ENCODE results near the gene AGBL5. TPM values are rescaled to one million over a fixed set of nuclear protein-coding genes. Genes with fewer than 3 reads are reported as not detected.
"Not testable (repeated sequence)": the region's sequence is repeated elsewhere in the genome, so short reads cannot be mapped to it uniquely, and the experiment has no call there.

The AGBL5 gene
- total RNA-seq, 2 experiments from 2014 or later: 16.9 to 18.3 TPM

GRCh38 chr2:27105981-27106380, 54.5 kb downstream of the AGBL5 start:
- ChIA-PET CTCF (interaction anchor here (0.8 to 2.4 kb wide), 5 partner anchors 10 to 197 kb away, joined by 3 to 6 read pairs (median 5); no protein-coding TSS in a partner anchor), POLR2A (interaction anchor here (0.8 kb wide), 1 partner anchor 10 kb away, joined by 4 read pairs; no protein-coding TSS in a partner anchor)
- no peaks in the 10 kb centered on the region for H3K9me3 Mint-ChIP-seq
- no peaks in the 10 kb centered on the region for H3K4me1 Mint-ChIP-seq
- H3K27ac Mint-ChIP-seq: no peak overlapping the region
- no peak overlapping the region for H3K4me3 Mint-ChIP-seq
- H3K27me3 Mint-ChIP-seq: no peaks in the 10 kb centered on the region
- no peaks in the 10 kb centered on the region for H3K36me3 Mint-ChIP-seq (ENCODE audit: low read depth)
- DNase-seq: no peak

- POLR2A ChIA-PET: interaction anchor here (1.6 kb wide), 1 partner anchor 16 kb away, joined by 5 read pairs; the partner anchor contains the start of gene ABHD1
These were observed 56.8 kb downstream of the AGBL5 start for GRCh38 chr2:27108221-27108620.

GRCh38 chr2:27109083-27109482, 57.6 kb downstream of the AGBL5 start:
- H3K4me1 Mint-ChIP-seq: no peaks in the 10 kb centered on the region
- CTCF ChIA-PET: interaction anchor here (0.7 to 1.2 kb wide), 2 partner anchors 10 to 460 kb away, joined by 3 to 5 read pairs; no protein-coding TSS in a partner anchor
- H3K27me3 Mint-ChIP-seq: no peaks in the 10 kb centered on the region
- DNase-seq: no peak
- no peak overlapping the region for H3K27ac Mint-ChIP-seq
- H3K36me3 Mint-ChIP-seq (ENCODE audit: low read depth): no peaks in the 10 kb centered on the region
- POLR2A ChIA-PET: interaction anchor here (1.6 kb wide), 1 partner anchor 15 kb away, joined by 5 read pairs; the partner anchor contains the start of gene ABHD1
- no peak overlapping the region for H3K4me3 Mint-ChIP-seq
- no peaks in the 10 kb centered on the region for H3K9me3 Mint-ChIP-seq

More at GRCh38 chr2:27108221-27108620, 56.8 kb downstream of the AGBL5 start:
- DNase-seq: no peak
- no peaks in the 10 kb centered on the region for H3K27me3 Mint-ChIP-seq
- H3K4me1 Mint-ChIP-seq: no peaks in the 10 kb centered on the region
- CTCF ChIA-PET: interaction anchor here (1.0 to 1.2 kb wide), 2 partner anchors 9 to 11 kb away, joined by 3 to 5 read pairs; no protein-coding TSS in a partner anchor
- H3K36me3 Mint-ChIP-seq (ENCODE audit: low read depth): no peaks in the 10 kb centered on the region
- no peaks in the 10 kb centered on the region for H3K9me3 Mint-ChIP-seq
- H3K27ac Mint-ChIP-seq: no peak overlapping the region
- no peak overlapping the region for H3K4me3 Mint-ChIP-seq

- DNase-seq; H3K27me3 Mint-ChIP-seq; H3K4me3 Mint-ChIP-seq; H3K27ac Mint-ChIP-seq; H3K4me1 Mint-ChIP-seq; H3K9me3 Mint-ChIP-seq; CTCF ChIA-PET; POLR2A ChIA-PET; H3K36me3 Mint-ChIP-seq (ENCODE audit: low read depth): not testable (repeated sequence)
These were observed 59.3 kb downstream of the AGBL5 start for GRCh38 chr2:27110603-27111352.

GRCh38 chr2:27111392-27112078, 60.1 kb downstream of the AGBL5 start:
- H3K27ac Mint-ChIP-seq; H3K4me3 Mint-ChIP-seq; CTCF ChIA-PET; H3K27me3 Mint-ChIP-seq; DNase-seq; H3K9me3 Mint-ChIP-seq; H3K36me3 Mint-ChIP-seq (ENCODE audit: low read depth); H3K4me1 Mint-ChIP-seq: not testable (repeated sequence)
- POLR2A ChIA-PET: interaction anchor here (1.1 kb wide), 1 partner anchor 14 kb away, joined by 3 read pairs; no protein-coding TSS in a partner anchor

GRCh38 chr2:27115519-27115918, 64.1 kb downstream of the AGBL5 start:
- POLR2A ChIA-PET: no interaction called here
- Mint-ChIP-seq H3K4me3 (no peak overlapping the region), H3K27me3 (peaks cover 34% of the 10 kb centered on the region), H3K9me3 (no peaks in the 10 kb centered on the region), H3K36me3 (ENCODE audit: low read depth) (no peaks in the 10 kb centered on the region), H3K27ac (no peak overlapping the region), H3K4me1 (peaks cover 6% of the 10 kb centered on the region)
- CTCF ChIA-PET: interaction anchor here (1.4 kb wide), 1 partner anchor 18 kb away, joined by 4 read pairs; no protein-coding TSS in a partner anchor
- no peak for DNase-seq

GRCh38 chr2:27117995-27118524, 66.6 kb downstream of the AGBL5 start:
- no peak for DNase-seq
- POLR2A ChIA-PET: no interaction called here
- Mint-ChIP-seq H3K36me3 (ENCODE audit: low read depth) (no peaks in the 10 kb centered on the region), H3K27me3 (peaks cover 57% of the 10 kb centered on the region), H3K4me1 (peaks cover 7% of the 10 kb centered on the region), H3K27ac (no peak overlapping the region), H3K4me3 (no peak overlapping the region), H3K9me3 (no peaks in the 10 kb centered on the region)
- CTCF ChIA-PET: no interaction called here

- Mint-ChIP-seq H3K4me1 (peaks cover 11% of the 10 kb centered on the region), H3K4me3 (peak within 1 kb of the TSS; percentile 59), H3K27ac (no peak within 1 kb of the TSS), H3K27me3 (peaks cover 59% of the 10 kb centered on the region), H3K9me3 (no peaks in the 10 kb centered on the region), H3K36me3 (ENCODE audit: low read depth) (no peaks in the 10 kb centered on the region)
- ChIA-PET CTCF (no interaction called here), POLR2A (no interaction called here)
- no peak for DNase-seq
These were observed 67.3 kb downstream of the AGBL5 start, which contains the start of gene CGREF1 for GRCh38 chr2:27118525-27119329. Gene CGREF1, minus strand, starts transcription at chr2:27119128. Its CDS starts 14,762 bp downstream, at chr2:27104366.

GRCh38 chr2:27119330-27119670, 67.8 kb downstream of the AGBL5 start:
- H3K4me1 Mint-ChIP-seq: peaks cover 14% of the 10 kb centered on the region
- DNase-seq; H3K9me3 Mint-ChIP-seq; CTCF ChIA-PET; H3K36me3 Mint-ChIP-seq (ENCODE audit: low read depth); H3K27ac Mint-ChIP-seq; POLR2A ChIA-PET: not testable (repeated sequence)
- peaks cover 62% of the 10 kb centered on the region for H3K27me3 Mint-ChIP-seq
- peak overlapping the region; percentile 59 for H3K4me3 Mint-ChIP-seq

Other genes starting within 250 kb of the AGBL5 start
- gene DPYSL5, start 203.5 kb upstream of the AGBL5 start, total RNA-seq: not detected
- 1 to 10 TPM; 2.7 TPM for gene MAPRE3, start 81.0 kb upstream of the AGBL5 start, total RNA-seq
- 10 to 100 TPM; 80.4 to 80.7 TPM for gene TMEM214, start 18.7 kb upstream of the AGBL5 start, total RNA-seq
- 100 to 1,000 TPM; 305 to 312 TPM for gene OST4, start 20.0 kb downstream of the AGBL5 start, total RNA-seq
- gene EMILIN1, start 26.9 kb downstream of the AGBL5 start, total RNA-seq: under 1 TPM; 0.70 to 0.78 TPM
- 1 to 10 TPM; 5.6 to 6.6 TPM for gene KHK, start 35.1 kb downstream of the AGBL5 start, total RNA-seq
- 1 to 10 TPM in 1 of 2 experiments, under 1 TPM in 1; 0.75 to 1.2 TPM for gene CGREF1, start 67.5 kb downstream of the AGBL5 start, total RNA-seq
- under 1 TPM; 0.13 to 0.20 TPM for gene ABHD1, start 72.1 kb downstream of the AGBL5 start, total RNA-seq
- 10 to 100 TPM; 67.4 to 72.7 TPM for gene PREB, start 83.0 kb downstream of the AGBL5 start, total RNA-seq
- not detected for gene PRR30, start 87.7 kb downstream of the AGBL5 start, total RNA-seq
- not detected for gene TCF23, start 97.3 kb downstream of the AGBL5 start, total RNA-seq
- gene ATRAID, start 160.4 kb downstream of the AGBL5 start, total RNA-seq: 10 to 100 TPM; 94.9 to 97.8 TPM
- 10 to 100 TPM; 20.8 to 23.6 TPM for gene SLC5A6, start 160.6 kb downstream of the AGBL5 start, total RNA-seq
- 10 to 100 TPM; 39.7 TPM for gene CAD, start 165.7 kb downstream of the AGBL5 start, total RNA-seq
- gene SLC30A3, start 211.4 kb downstream of the AGBL5 start, total RNA-seq: under 1 TPM; 0.45 TPM
- gene DNAJC5G, start 223.8 kb downstream of the AGBL5 start, total RNA-seq: not detected
- under 1 TPM in 1 of 2 experiments, not detected in 1; 0.13 TPM for gene TRIM54, start 230.8 kb downstream of the AGBL5 start, total RNA-seq

All from activated CD4-positive, alpha-beta memory T cell treated with anti-CD3 and anti-CD28 coated beads, Interleukin-2, amount 10 ng/mL, durations not matched to agents 7 days and 5 days (primary cell).